Stimulated activated CD4-positive, alpha-beta T cell treated with anti-CD3 and anti-CD28 coated beads, Interleukin-2, amount 100 ng/mL, for 24 hours (primary cell): ENCODE data around the gene BTF3.

Source experiments
- DNase-seq, 2 donors: peaks; one replicate each; pipeline ENCODE4 v3.0.0-alpha.2; 2020

Gene BTF3

DNA sequence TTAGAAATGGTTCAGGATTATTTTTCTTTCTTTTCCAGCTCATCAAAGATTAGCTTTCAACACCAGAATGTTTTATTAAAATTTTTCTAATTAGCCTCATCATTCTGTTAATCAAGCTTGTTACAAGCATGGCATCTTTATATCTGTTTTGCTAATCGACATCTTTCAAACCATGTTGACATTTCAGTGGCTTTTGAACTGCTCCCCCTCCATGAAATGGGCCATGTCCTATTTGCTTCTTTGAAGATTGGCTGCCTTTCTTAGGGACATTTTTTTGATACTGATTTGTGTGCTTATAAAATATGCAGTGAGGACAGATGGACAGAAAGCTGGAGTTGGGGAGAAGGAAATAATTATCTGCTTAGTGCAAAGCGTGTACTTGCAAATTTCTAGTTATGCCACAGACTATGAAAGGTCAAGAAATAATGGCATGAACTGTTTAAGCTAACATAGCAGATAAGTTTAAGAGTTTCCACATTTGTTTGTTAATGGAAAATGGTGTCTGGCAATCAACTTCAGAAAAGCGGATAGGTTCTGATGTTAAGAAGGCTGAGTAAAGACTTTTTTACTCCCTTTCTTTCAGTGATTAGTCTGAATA, 27.5 kb downstream of the BTF3 start:
- no peak for DNase-seq

GRCh38 chr5:73528248-73528647, 30.0 kb downstream of the BTF3 start:
- DNase-seq = no peak

GRCh38 chr5:73529081-73529480, 30.8 kb downstream of the BTF3 start:
- no peak for DNase-seq

GRCh38 chr5:73531356-73531755, 33.1 kb downstream of the BTF3 start:
- DNase-seq = no peak

DNA sequence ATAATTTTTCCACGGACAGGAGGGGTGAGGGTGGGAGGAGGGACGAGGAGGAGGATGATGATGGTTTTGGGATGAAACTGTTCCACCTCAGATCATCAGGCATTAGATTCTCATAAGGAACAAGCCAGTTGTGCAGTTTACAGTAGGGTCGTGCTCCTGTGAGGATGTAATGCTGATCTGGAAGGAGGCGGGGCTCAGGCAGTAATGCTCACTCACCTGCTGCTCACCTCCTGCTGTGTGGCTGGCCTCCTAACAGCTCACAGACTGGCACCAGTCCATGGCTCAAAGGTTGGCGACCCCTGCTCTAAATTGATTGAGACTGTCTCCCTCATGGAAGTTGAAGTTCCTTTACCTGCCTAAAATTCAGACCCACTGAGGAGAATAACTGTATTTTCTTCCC, 34.0 kb downstream of the BTF3 start:
- no peak for DNase-seq

DNA sequence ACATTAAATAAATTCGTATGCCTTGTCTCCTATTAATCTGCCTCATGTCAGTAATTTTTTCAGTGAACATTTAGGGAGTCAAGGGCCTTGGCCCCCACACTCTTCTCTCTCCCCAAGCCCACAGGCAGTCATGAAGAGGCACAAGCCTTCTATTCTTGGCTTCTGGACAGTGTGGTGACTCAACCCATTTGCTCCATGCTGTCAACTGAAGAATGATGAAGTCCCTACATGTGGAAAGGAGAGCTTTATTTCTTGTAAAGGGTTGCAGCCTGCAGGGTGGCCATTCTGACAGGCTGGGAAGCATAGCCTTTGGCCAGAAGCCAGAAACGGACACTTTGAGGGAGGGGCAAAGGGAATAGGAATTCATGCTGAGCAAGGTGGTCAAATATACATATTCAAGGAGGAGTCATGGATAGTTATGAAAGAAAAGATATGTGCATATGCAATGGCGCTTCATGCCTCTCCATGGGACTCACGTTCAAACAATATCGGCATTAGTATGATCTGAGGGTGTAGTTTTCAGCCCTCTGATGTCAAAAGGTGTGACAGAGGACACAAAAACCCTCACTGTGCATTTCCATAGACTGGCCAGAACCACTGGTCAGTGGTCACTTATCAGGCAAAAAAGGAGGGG, 35.9 kb downstream of the BTF3 start:
- DNase-seq = no peak

DNA sequence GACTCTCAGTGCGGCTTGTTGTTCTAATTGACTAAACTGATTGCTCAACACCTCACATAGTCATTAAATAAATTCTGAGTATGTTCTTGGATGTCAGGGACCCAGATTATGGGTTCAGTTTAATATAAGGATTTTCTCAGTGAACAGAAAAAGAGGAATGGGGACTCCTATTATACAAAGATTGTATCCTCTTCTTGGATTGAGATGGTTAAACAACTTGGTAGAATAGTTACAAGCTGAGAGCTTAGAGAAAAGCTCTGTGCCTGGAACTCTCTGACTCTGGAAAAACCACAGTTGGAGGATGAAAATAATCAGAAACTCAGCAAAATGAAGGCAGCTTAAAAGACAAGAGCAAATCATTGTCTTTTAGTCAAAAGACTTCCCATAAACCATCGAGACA, 36.7 kb downstream of the BTF3 start:
- DNase-seq = no peak

DNA sequence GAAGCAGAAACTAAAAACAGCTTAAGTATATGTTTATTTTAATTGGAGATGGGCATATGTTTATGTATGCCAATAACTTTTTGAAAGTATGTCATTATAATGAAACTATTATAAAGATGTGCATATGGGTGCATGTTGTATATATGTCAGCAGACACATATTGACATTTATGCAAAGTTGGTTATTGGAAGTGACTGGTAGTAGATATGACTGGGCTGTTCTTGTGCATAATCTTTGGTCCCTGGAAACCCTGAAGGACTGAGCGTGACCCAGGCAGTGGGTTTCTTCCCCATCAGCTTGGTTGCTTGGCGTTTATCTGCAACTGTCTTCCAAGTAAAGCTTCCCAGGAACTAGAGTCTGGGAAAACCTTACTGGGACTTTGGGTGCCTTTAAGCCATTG, 41.5 kb downstream of the BTF3 start:
- no peak for DNase-seq

GRCh38 chr5:73540192-73540591, 42.0 kb downstream of the BTF3 start:
- DNase-seq = no peak

GRCh38 chr5:73542020-73542419, 43.8 kb downstream of the BTF3 start:
- DNase-seq = no peak

GRCh38 chr5:73544429-73545402, 46.5 kb downstream of the BTF3 start:
- DNase-seq = no peak

GRCh38 chr5:73545403-73545779, 47.1 kb downstream of the BTF3 start:
- DNase-seq = no peak

GRCh38 chr5:73550016-73550415, 51.8 kb downstream of the BTF3 start:
- no peak for DNase-seq

DNA sequence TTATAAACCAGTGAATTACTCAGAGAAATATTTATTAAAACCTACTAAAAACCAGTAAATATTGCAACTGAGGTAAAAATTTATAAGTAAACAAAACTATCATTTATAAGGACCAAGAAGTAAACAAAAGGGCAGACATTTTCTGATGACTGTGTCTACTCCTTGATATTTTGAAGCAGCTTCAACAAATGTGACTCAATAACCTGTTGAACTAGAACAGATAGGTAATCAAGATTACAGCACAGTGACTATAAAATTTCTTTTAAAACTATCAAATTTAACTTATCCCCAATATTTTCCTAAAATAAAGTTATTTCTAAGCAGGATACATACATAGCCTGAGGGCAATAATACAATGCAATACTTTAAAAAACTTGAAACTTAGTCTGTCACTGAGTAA, 54.4 kb downstream of the BTF3 start:
- no peak for DNase-seq
